PC-9 (cell line): ENCODE results near the gene DNAJB2.

ENCODE experiments used
- CTCF ChIP-seq: fragments of 200-600 bp; sonication (generic); conservative IDR thresholded peaks from 2 replicates; pipeline ENCODE4 v1.6.1; 2017; ENCODE audit warnings: mixed run types, antibody characterized with exemption, mild to moderate bottlenecking, moderate library complexity
- EZH2 ChIP-seq: fragments of 200-600 bp; sonication (generic); IDR thresholded peaks from 2 replicates; pipeline ENCODE4 v1.8.0; 2017; ENCODE audit warnings: antibody characterized with exemption, low read depth

GRCh38 chr2:219296142-219296541 is 17.0 kb downstream of the DNAJB2 start:
- TF ChIP-seq CTCF (no peak), EZH2 (no peak)
